Brain microvascular endothelial cell (primary cell): Measurements from ENCODE around the gene KCNAB2.

Experiments
- DNase-seq: peaks from one replicate; pipeline ENCODE4 v3.0.0-alpha.2; 2020
- H3K27ac ChIP-seq: fragments of 250-450 bp; sonication (Bioruptor Pico); 2 replicates; pipeline ENCODE4 v1.5.1; 2020; ENCODE audit warnings: mild to moderate bottlenecking, moderate library complexity
- H3K27me3 ChIP-seq: fragments of 250-450 bp; sonication (Bioruptor Pico); replicated peaks from 2 replicates; pipeline ENCODE4 v1.5.1; 2020; ENCODE audit warnings: mild to moderate bottlenecking
- H3K36me3 ChIP-seq: fragments of 250-450 bp; sonication (Bioruptor Pico); replicated peaks from 2 replicates; pipeline ENCODE4 v1.5.1; 2020; ENCODE audit warnings: mild to moderate bottlenecking
- H3K4me3 ChIP-seq: 2 replicates; pipeline ENCODE4 v1.5.1; 2011; ENCODE audit warnings: low read depth, mild to moderate bottlenecking, control low read depth, low read length, moderate library complexity
- in situ Hi-C: cut with HindIII; loops from 2 replicates; pipeline ENCODE4 v1.10.0; 2017; ENCODE audit warnings: low sequenced_read_pairs, low pct_ligation_motif_present
- TF ChIP-seq, protein P1 (sequence below): IDR thresholded peaks from 2 replicates; pipeline ENCODE4 v1.5.1; 2011; ENCODE audit warnings: low read depth, mild to moderate bottlenecking, moderate library complexity, low read length, control low read depth, inconsistent platforms; ENCODE audit errors: missing control alignments

KCNAB2 gene

DNA sequence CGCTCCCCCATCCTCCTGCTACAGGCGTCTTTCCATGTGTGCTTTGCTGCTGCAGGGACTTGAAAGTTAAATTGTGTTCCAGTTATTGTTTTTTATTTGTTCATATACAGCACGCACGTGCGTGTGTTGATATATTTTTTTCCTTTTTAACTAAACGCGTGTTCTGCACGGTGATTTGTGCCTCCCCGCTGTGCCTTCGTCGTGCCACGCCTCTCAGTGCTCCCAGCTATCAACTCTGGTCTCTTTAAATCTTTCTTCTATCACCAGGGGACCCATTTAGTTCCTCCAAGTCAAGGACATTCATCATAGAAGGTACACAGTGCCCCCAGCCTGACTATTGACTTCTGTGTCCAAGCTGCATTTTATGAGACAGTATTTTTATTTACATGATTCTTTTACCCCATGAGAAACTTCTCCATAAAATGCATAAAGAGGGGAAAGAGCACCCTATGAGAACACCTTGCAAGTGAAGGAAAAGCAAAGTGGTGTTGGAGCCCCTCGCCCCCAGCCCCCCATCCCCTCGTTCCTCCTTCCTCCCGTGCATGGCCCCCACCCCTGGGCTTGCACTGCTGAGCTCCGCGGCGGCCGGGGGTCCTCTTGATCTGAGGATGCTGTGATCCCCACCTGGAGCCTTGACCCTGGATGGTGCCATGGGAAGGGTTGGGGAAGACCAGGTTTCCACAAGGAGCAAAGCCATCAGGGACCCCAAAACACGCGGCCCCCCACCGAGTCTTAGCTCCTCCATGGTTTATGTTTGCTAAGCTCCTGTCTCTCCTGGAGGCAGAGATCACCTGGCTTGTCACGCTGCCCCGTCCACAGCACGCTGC lies 45.5 kb downstream of the KCNAB2 start:
- DNase-seq = no peak
- no peak overlapping the region for H3K4me3 ChIP-seq
- TF ChIP-seq, protein P1, sequence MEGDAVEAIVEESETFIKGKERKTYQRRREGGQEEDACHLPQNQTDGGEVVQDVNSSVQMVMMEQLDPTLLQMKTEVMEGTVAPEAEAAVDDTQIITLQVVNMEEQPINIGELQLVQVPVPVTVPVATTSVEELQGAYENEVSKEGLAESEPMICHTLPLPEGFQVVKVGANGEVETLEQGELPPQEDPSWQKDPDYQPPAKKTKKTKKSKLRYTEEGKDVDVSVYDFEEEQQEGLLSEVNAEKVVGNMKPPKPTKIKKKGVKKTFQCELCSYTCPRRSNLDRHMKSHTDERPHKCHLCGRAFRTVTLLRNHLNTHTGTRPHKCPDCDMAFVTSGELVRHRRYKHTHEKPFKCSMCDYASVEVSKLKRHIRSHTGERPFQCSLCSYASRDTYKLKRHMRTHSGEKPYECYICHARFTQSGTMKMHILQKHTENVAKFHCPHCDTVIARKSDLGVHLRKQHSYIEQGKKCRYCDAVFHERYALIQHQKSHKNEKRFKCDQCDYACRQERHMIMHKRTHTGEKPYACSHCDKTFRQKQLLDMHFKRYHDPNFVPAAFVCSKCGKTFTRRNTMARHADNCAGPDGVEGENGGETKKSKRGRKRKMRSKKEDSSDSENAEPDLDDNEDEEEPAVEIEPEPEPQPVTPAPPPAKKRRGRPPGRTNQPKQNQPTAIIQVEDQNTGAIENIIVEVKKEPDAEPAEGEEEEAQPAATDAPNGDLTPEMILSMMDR = no peak
- peaks cover 2% of the 10 kb centered on the region for H3K27me3 ChIP-seq
- no peaks in the 10 kb centered on the region for H3K36me3 ChIP-seq
- H3K27ac ChIP-seq = no peak overlapping the region
- in situ Hi-C loops = no loop called here

DNA sequence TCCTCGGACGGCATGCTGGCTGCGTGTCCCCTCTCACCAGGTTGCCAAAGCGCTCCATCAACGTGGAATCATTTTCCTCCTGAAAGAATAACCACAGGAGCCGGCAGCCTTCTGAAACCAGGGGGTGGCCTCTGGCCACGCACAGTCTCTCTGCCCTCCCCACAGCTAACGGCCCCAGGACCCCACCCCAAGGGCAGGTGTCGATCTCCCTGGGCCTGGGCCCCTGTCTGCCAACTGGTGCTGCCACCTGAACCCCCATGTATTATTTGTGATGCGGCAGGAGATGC lies 46.1 kb downstream of the KCNAB2 start:
- Histone ChIP-seq H3K27ac (no peak overlapping the region), H3K36me3 (no peaks in the 10 kb centered on the region), H3K27me3 (peaks cover 2% of the 10 kb centered on the region), H3K4me3 (no peak overlapping the region)
- in situ Hi-C loops = no loop called here
- TF ChIP-seq, protein P1 = no peak
- no peak for DNase-seq

DNA sequence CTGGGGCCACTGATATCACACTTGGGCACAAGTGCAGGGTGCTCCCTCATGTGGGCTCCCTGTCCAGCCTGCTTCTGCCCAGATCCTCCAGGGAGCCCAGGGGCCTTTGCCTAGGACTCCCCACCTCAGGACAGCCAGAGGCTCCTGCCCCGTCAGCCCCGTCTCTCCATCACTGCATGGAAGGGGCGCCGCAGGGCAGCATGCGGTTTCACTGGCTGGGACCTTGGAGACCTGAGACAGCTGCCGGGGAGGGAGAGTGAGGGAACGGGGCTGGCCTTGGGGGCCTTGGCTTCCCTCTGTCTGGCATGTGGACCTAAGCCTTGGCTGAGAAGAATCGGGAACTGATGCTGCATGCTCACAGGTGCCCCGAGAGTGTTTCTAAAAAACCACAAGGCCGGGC lies 46.5 kb downstream of the KCNAB2 start:
- peaks cover 2% of the 10 kb centered on the region for H3K27me3 ChIP-seq
- no peaks in the 10 kb centered on the region for H3K36me3 ChIP-seq
- no peak overlapping the region for H3K4me3 ChIP-seq
- in situ Hi-C loops = no loop called here
- TF ChIP-seq, protein P1 = no peak
- no peak overlapping the region for H3K27ac ChIP-seq
- DNase-seq = no peak

DNA sequence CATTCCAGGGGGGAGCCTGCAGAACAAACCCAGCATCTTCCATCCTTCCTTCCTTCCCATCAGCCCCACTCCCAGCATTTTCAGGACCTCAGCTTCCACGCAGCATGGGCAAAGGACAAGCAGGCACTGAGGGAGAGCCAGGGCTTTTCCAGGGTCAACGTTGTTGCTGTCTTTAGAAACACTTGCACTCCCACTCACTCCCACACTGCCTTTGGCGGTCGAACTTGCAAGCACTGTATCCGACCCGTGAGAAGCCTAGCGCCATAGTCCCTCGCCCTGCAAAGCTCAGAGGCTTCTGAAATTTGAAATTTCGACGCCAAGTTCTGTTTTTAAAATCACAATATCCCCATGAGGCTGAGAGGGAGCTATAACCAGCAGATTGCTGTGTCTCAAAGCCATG lies 47.4 kb downstream of the KCNAB2 start:
- TF ChIP-seq, protein P1 = no peak
- peaks cover 2% of the 10 kb centered on the region for H3K27me3 ChIP-seq
- H3K36me3 ChIP-seq = no peaks in the 10 kb centered on the region
- H3K27ac ChIP-seq = no peak overlapping the region
- in situ Hi-C loops = no loop called here
- no peak for DNase-seq
- no peak overlapping the region for H3K4me3 ChIP-seq

DNA sequence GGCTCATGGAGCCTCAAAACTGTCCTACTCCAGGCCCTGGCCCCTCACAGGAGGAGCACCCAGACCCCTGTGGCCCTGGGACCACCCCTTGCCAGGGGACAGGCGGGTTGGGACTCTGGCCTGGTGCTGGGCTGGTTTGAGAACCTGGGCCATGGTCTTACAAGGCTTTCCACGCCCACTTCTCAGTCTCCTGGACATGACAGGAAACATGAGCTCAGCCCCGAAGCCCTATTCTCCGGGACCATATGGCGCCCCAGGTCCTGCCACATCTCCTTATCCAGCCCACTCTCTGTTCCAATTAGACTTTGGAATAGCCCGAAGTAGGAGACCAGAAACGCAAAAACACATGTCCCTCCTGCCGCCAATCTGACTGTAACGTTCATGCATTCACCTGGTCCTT lies 47.9 kb downstream of the KCNAB2 start:
- in situ Hi-C loops = no loop called here
- Histone ChIP-seq H3K27ac (no peak overlapping the region), H3K4me3 (no peak overlapping the region), H3K27me3 (peaks cover 2% of the 10 kb centered on the region), H3K36me3 (no peaks in the 10 kb centered on the region)
- TF ChIP-seq, protein P1 = no peak
- no peak for DNase-seq

DNA sequence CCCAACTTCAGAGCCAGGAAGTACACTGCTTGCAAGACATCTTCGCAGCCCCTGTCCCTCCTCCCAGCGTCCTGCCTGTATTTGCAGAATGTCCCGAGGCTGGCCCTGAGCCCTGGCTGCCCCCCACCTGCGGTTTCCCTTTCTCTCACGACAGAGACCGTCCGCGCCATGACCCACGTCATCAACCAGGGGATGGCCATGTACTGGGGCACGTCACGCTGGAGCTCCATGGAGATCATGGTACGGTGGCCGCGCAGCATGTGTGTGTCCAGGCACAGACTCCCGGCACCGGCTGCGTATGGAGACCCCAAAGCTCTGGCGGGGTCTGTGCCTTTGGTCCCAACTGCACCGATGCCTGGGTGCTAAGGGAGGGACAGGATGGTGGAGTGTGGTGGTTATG lies 48.6 kb downstream of the KCNAB2 start:
- in situ Hi-C loops = no loop called here

More for the DNA sequence above, 48.6 kb downstream of the KCNAB2 start:
- TF ChIP-seq, protein P1 = no peak
- Histone ChIP-seq H3K27me3 (peaks cover 2% of the 10 kb centered on the region), H3K4me3 (no peak overlapping the region), H3K27ac (no peak overlapping the region), H3K36me3 (no peaks in the 10 kb centered on the region)
- DNase-seq = no peak
